Lung microvascular endothelial cell (primary cell): ENCODE results near the gene MGRN1. TPM values are rescaled to one million over a fixed set of nuclear protein-coding genes. Genes with fewer than 3 reads are reported as not detected.

ENCODE experiments used
- DNase-seq, 2 donors: peaks; one replicate each; pipeline versions ENCODE4 v3.0.0 to v3.0.0-alpha.2; 2010; ENCODE audit warnings: low read depth in 2 of 2
- total RNA-seq: library from RNA; depleted of rRNA; stranded (reverse); fragments of >200 nt; gene quantifications from 2 replicates; pipeline ENCODE4 v1.2.1, GENCODE V29; 2014

Gene MGRN1
- total RNA-seq, 1 donor from 2014 or later, result 18.3 TPM

DNA sequence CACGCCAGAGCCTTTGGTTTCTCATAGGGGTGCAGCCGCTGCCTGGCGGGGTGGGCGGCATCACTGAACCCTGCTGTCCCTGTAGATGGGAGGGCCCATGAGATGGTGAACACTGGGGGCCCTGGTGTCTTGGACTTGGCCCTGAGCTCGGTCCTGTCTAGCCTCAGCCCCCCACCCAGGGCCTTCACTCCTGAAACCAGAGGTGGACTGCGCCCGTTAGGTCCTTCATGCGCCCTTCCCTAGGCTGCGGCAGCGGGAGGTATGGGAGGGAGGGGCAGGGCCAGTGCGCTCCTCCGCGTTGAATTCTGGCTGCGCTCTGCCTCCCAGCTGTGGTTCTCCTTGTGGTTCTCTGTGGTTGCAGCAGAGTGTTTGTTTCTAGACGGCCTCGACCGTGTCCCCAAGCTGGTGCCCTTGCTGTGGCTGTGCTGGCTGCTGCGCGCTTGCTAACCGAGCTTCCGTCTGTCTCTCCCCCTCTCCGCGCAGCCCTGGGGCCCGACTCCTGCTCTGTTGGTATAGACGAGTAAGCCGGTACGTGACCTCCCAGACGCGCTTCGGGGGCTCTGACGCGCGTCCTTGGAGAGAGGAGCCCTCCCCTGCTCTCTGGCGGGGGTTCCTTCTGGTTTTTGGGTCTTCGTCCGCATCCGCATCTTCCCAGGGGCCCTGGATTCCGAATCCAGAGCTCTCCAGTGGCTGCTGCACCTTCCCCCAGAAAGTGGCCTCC, 61.3 kb downstream of the MGRN1 start:
- DNase-seq, result no peak

DNA sequence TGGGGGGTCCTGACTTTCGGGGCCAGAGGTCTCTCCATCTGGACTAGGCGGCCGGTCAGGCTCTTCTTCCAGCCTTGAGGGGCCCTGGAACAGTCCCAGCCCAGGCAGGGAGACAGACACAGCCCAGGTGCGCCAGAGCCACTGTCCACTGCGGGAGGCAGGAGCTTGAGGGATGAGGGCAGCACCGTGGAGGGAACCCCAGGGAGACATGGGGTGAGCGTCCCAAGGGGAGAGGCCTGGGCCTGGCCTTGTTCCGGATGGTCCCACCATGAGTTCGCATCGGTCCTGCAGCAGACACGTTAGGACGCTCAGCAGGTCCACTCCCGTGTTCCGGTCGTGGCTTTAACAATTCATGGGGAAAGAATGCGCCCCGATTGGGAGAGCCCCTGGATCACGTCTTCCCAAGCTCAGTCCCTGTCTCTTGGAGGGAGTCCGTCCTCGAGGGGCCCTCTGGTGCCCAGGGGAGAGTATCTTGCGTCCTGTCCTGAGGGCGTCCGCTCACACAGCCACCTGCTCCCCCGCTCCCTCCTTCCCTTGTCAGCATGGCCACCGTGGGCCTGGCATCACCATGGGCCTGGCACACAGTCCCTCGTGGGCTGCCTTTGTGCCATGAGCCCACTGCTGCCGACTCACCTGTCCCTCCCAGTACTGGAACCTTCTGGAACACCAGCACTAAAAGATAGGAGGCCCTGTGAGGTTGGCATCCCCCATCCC, 62.0 kb downstream of the MGRN1 start:
- DNase-seq, result no peak

DNA sequence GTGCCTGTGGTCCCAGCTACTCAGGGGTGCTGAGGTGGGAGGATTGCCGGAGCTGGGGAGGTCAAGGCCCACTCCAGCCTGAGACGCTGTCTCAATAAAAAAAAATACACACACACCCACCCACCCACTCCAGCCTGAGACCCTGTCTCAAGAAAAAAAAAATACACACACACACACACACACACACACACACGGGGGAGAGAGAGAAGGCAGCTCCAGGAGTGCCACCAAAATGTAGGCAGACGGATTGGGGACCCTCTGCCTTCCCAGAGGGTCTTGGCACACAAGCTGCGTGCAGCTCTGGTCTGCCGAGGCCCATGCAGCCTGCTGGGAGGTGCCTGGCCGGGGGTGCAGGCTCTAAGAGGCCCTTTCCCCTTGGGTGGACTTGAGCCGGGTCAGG, 62.8 kb downstream of the MGRN1 start:
- DNase-seq, result no peak

DNA sequence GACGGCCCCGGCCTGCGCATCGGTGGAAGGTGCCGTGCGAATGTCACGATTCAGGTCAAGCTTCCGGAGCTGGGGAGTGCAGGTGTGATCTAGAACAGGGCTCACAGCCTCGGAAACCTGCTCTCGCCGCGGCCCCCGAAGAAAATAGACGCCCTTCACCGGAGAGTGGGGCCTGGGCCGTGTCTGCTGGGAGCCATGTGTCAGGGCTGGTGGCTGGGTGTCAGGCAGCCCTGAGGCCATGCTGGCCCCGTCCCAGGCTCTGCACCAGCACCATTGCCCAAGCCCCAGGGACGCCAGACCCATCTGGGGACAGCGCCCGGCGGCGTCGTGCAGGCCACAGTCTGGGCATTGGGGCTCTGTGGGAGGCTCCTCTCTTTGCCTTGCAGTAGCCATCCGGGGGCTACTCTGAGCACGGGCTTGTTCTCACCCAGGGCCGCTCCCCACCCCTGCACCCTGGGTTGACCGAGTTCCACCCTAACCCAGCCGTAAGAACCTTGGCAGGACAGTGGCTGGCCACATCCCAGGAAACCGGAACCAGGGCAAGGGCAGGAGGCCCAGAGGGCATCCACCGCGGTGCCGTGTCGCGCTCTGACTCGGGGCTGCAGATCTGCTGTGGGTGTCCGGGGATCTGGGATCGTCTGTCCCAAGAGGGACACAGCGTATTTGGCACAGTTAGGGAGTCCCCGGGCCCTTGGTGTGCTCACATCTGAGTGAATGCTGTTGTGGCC, 63.5 kb downstream of the MGRN1 start:
- DNase-seq, result no peak

DNA sequence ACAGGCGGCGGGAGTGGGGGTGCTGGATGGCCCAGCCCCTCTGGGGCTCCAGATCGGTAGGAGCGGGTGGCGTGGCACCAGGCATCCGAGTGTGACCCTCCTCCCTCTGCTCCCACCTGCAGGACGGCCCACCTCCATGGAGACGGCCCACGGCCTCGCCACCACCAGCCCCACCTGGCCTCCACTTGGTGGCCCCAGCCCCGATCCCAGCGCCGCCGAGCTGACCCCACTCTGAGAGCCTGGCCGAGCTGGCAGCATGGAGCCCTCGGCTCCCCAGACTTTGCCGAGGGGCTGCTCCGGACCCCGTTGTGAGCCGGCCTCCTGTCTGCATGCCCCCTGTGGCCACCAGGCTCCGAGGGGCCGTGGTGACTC, 64.0 kb downstream of the MGRN1 start:
- DNase-seq, result no peak

DNA sequence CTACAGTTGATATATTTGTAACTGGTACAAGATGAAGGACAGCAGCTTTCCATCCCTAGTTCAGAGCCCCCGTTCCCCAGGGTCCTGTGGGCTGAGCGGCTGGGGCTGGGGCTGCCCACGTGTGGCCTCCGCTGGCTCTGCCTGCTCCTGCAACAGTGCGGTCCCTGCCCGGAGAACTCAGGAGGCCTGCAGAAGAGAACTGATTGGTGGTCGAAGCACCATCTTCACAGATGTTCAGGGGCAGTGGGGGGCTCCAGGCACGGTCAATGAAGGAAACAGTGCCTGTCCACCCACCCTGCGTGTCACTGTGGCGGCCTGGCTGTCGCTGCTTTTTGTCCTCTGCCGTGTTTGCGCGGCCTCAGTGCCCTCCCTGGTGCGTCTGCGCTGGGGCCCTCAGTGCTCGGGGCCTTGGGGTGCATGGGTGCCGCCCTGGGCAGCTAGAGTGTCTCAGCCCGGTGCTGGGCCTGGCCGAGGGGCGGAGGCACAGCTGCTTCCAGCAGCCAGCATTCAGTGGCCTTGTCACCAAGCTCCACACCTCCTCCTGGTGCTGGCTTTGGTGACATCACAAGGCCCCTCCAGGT, 64.6 kb downstream of the MGRN1 start:
- DNase-seq, result no peak

DNA sequence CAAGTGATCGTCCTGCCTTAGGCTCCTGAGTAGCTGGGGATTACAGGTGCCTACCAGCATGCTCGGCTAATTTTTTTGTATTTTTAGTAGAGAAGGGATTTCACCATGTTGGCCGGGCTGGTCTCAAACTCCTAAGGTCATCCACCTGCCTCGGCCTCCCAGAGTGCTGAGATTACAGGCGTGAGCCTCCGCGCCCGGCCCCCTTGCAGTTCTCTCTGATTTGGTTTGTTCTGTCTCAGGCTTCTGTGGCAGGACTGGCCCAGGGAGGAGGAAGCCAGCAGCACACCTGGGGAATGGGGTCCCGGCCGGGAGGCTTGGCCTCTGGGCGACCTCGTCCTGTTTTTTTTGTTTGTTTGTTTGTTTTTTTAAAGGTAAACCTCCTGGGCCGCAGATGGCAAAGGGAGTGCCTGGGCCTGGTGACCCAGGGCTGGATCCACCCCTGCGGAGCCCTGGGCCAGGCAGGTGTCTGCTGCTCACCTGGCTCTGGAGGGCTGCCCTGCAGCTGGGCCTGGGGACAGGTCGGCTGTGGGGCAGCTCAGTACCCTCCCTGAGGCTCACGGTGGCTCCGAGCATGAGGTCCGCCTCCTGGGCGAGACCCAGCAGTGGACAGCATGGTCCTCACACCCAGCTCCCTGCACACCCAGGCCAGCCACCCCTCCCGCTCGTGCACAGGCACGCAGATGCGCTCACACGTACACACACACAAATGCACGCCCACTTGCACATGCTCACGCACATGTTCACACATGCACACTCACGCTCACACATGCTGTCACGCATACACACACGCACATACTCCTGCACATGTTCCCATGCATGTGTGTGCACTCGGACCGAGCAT, 65.5 kb downstream of the MGRN1 start:
- no peak for DNase-seq

DNA sequence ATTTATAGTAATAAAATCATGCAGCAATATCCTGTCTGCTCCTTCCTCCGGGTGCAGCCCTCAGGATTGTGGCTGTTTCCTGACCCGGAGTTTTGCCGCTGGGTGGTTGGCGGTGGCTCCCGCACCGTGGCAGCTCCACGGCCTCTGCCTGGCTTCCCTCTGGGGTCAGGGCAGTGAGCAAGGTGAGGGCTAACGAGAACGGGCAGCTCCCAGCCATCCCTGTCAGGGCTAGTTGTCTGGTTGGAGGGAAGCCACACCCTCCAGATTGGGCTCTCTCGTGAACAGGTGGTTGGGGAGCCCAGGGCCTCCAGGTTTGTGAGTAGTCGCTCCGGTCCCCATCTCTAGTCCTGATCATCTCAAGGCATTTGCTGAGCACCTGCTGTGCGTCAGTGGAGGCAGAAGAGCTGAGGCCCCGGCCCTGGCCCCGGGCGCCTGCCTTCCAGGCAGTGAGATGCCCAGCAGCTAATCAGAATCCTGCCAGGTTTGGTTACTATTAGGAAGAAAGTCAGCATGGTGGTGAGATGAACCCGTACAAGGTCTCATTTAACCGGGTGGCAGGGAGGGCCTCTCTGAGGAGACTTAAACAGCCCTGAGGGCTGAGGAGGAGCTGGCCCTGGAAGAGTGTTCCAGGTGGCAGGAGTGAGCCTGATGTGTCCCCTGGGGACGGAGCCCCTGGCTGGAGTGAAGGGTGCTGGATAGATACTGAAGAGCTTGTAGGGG, 66.5 kb downstream of the MGRN1 start:
- peak in 1 of 2 donors; percentile 60 for DNase-seq

DNA sequence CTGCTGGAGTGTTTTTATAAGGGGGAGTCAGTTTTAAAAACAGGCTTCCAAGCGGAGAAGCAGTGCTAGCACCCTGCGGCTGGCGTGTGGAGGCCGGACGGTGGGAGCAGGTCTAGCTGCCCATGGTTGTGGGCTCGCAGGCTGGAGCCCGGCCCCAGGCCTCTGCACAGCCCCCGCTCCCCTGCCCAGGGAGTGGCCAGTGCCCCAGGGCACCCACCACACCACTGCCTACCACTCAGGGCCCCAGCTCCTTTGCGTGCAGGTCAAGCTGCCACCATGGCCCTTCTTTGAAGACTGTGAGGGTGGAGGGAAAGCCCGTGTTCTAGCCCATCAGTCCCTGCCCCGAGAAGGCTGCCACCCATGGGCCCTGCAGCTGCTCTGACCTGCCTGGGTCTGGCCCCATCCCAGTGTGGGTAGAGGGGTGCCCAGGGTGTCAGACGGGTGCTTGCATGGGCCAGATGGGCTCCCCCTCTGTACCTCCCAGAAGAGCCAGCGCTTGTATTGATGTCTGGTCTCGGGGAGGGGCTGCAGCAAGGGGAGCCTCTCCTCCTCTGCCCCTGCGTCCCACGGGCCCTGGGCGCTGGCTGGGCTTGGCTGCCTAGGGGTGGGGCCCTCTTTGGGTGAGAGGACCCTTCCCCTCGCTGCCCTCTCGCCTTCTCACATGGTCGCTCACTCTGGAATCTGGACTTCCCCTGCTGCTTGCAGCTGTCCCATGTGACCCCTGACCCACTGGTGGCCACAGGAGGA, 67.2 kb downstream of the MGRN1 start:
- no peak for DNase-seq

DNA sequence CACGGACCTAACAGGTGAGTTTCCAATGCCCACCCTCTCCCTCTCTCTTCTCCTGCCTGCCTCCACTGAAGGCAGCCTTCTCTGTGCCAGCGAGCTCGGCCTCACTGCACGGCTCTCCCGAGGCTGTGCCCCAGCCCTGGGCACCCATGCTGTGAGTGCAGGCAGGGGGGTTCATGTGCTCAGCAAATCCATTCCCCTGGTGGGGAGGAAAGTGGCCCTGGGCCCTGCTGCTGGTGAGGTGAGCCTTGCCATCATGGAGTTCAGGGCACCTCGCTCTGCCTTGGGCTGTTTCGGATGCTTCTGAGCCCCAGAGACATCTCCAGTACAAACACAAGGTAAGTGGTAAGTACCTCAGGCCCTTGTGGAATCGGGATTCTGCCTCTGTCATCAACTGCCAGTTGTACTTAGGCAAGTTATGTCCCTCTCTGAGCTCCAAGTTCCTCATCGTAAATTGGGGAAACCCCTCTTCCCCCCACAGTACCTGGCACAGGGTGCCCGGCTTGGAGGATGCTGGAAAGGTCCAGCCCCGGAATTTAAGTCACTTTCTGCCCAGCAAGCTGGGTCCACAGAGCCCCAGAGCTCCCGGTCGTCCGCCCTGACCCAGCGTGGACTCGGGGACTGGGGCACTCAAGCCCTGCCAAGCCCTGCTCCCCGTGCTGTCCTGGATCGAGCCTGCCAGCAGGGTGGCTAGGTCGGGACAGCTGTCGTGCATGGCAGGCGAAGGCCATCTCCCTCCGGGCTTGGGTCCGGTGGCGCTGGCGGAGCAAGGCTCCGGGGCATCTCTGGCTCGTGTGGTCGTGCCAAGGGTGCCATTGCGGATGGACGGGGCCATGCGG, 68.1 kb downstream of the MGRN1 start:
- no peak for DNase-seq

DNA sequence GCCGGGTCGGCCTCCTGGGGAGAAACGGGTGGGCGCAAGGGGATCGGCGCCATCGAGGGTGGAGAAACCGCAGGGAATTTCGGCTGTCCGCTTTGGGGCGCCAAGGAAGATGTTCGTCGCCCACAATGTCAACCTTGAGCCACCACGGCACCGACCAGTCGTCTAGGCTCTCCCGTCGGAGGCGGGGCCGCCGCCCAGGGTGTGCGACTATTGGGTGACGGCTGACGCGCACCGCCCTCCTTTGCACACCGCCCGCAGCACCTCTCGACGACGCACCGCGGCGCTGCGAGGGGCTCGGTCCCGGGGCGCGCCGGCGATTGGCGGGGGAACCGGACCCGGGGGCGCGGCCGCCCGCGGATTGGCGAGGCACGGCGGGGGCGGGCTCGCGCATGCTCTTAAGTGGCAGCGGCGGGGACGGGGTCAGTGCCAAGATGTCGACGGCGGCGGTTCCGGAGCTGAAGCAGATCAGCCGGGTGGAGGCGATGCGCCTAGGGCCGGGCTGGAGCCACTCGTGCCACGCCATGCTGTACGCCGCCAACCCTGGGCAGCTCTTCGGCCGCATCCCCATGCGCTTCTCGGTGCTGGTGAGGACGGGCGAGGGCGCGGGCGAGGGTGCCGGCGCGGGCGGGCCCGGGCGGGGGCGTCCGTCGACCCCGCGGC, 68.8 kb downstream of the MGRN1 start, which contains the start of gene NUDT16L1:
TSS of gene NUDT16L1 (plus strand) at position 267 of the 660 bp plus-strand sequence. CDS start at position 432, 165 bp downstream.
- DNase-seq, result peak; percentile 96 to 97

DNA sequence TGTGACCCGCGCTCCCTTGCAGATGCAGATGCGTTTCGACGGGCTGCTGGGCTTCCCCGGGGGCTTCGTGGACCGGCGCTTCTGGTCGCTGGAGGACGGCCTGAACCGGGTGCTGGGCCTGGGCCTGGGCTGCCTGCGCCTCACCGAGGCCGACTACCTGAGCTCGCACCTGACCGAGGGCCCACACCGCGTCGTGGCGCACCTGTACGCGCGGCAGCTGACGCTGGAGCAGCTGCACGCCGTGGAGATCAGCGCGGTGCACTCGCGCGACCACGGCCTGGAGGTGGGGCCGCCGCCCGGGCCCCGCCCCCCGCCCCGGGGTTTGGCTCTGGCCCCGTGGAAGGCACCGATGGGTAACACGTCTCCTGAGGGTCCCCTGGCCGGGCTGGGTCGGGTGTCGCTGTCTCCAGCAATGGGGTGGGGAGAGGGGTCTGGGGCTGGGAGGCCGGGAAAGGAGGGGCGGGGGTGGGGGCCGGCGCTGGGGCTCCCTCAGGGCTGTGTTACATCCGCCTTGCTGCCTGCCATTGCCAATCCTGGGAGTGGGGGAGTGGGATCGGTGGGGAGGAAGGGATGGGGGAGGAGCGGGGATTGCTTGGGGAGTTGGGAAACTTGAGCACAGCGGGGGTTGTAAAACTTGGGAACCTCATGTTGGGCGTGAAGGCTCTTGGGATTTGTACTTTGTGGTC, 69.5 kb downstream of the MGRN1 start:
- DNase-seq, result peak in 1 of 2 donors; percentile 31

DNA sequence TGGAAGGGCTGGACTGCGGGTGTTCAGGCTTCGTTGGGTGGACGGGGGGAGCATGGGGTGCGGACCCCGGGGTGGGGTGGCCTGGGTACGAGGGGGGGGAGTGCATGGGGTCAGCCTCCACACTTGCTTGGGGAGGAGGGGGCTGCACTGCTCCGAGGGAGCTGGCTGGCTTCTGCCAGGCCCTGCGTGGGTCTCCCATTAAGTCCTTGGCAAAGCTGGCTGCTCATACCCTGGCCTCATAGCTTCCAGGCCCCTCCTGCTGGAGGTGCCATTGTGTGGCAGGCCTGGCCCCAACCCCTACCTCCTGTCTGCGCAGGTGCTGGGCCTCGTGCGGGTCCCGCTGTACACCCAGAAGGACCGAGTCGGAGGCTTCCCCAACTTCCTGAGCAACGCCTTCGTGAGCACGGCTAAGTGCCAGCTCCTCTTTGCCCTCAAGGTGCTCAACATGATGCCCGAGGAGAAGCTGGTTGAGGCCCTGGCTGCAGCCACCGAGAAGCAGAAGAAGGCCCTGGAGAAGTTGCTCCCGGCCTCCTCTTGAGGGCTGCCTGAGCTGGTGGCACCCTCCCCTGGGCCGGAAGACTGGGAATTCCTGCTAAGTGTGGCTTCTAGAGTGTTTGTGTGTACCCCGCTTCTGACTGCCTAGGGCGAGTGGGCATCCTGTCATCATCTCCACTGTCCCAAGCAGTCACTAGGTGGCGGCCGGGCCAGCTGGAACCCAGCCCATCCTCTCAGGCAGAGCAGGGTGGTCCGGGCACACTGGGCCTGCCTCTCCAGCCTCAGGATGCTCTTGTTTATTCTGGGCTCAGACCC, 70.2 kb downstream of the MGRN1 start:
- DNase-seq, result peak in 1 of 2 donors; percentile 37

DNA sequence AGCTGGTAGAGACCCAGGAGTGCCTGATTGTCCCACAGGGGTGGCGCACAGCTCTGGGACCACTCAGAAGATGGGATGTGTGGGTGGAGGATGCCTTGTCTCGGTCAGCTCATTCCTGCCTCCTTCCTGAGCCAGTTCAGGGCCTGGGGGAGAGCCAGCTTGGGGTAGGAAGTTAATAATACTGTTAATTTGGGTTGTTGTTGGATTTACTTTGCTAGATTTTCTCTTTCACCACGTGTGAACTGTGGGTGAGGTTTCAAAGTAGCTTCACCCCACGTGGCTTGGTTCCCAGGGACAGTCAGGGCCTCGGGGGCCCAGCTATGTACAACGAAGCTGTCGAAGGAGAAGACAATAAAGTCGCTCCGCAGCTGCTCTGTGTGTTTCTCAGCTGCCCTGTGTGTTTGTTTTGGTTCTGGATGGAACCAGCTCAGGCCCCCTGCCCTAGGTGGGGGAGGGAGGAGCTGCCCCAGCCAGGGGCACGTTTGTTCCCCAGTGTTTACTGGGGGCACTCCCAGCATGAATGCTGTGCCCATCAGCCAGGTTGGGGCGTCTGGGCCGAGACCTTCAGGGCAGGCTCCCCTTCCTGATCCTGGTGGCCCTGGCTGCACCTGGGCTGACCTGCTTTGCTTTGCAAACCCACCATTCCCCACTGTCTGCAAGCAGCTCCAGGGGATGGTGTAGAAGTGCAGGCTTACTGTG, 71.0 kb downstream of the MGRN1 start:
- no peak for DNase-seq

DNA sequence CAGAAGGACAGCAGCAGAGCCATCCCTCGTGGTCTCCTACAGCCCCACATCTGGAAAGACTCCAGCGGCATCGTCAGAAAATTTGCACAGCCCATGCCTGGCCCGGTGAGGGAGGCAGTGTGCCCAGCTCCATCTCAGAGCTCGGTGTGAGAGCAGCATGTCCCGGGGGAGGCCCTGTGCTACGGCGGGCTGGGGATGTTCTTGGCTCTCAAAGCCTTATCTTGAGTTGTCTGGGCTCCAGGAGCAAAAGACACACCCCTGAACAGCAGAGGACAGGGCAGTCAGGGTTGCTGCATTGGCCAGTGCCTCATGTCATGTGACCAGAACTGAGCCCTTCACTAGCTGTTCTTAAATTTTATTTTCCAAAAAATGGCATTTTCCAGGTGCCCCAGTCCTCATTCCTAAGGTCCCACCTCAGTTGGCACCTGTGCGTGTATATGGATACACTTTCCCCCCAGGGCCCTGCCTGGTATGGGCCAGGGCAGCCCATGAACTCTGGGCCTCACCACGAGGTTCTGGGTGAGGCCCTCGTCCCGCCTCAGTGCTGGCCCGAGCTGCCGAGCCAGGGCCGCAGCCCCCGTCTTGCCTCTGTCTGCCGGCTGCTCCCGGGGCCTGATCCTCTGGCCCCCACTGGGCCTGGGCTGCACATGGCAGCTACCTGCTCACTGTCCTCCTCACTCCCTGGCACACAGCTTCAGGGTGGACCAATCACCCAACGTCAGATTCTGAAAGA, 71.7 kb downstream of the MGRN1 start:
- DNase-seq, result no peak
